ENCODE results near the gene CNTN4. TPM values are rescaled to one million over a fixed set of nuclear protein-coding genes. Genes with fewer than 3 reads are reported as not detected.

The CNTN4 gene
- total RNA-seq, 1 donor from 2014 or later = 37.5 TPM

GRCh38 chr3:2589336-2589969, 490.8 kb downstream of the CNTN4 start:
- Histone ChIP-seq H3K36me3 (no peaks in the 10 kb centered on the region), H3K27ac (no peak overlapping the region), H3K4me1 (no peaks in the 10 kb centered on the region), H3K27me3 (no peaks in the 10 kb centered on the region), H3K4me3 (no peak overlapping the region), H3K9me3 (no peaks in the 10 kb centered on the region)
- TF ChIP-seq, protein P1, sequence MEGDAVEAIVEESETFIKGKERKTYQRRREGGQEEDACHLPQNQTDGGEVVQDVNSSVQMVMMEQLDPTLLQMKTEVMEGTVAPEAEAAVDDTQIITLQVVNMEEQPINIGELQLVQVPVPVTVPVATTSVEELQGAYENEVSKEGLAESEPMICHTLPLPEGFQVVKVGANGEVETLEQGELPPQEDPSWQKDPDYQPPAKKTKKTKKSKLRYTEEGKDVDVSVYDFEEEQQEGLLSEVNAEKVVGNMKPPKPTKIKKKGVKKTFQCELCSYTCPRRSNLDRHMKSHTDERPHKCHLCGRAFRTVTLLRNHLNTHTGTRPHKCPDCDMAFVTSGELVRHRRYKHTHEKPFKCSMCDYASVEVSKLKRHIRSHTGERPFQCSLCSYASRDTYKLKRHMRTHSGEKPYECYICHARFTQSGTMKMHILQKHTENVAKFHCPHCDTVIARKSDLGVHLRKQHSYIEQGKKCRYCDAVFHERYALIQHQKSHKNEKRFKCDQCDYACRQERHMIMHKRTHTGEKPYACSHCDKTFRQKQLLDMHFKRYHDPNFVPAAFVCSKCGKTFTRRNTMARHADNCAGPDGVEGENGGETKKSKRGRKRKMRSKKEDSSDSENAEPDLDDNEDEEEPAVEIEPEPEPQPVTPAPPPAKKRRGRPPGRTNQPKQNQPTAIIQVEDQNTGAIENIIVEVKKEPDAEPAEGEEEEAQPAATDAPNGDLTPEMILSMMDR (IDR thresholded peaks at IDR 0.05) = no peak
- DNase-seq (ENCODE audit: low spot score in 2 of 2) = no peak
- intact Hi-C loops (cut with DNase I) = no loop called here

DNA sequence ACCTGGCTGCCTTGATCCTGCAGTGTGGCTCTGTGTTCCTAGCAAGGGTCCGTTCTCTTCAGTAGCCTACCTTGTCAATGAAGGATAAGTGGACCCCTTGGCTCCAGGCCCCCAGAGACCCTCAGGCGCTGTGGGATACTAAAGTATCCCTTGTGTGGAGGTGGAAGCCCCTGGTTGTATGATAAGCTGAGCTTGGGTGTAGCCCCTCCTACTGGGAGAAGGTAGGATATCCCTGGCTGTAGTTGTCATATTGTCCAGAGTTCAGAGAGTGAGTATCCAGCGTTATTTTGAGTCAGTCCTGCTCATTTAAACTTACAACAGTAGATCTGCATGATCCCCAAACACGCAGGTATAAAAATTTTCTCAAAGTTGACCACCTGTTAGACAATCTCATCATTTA, 496.8 kb downstream of the CNTN4 start:
- H3K9me3 ChIP-seq = no peaks in the 10 kb centered on the region
- TF ChIP-seq, protein P1 (IDR thresholded peaks at IDR 0.05) = no peak
- H3K27me3 ChIP-seq = no peaks in the 10 kb centered on the region
- no peak overlapping the region for H3K4me3 ChIP-seq
- DNase-seq (ENCODE audit: low spot score in 2 of 2) = no peak
- no peaks in the 10 kb centered on the region for H3K36me3 ChIP-seq
- intact Hi-C loops (cut with DNase I) = no loop called here
- H3K4me1 ChIP-seq = peaks cover 0 to 5% of the 10 kb centered on the region in 2 donors
- H3K27ac ChIP-seq = no peak overlapping the region

- Histone ChIP-seq H3K9me3 (no peaks in the 10 kb centered on the region), H3K36me3 (no peaks in the 10 kb centered on the region), H3K4me1 (peaks cover 0 to 5% of the 10 kb centered on the region in 2 donors), H3K4me3 (no peak overlapping the region), H3K27ac (no peak overlapping the region), H3K27me3 (no peaks in the 10 kb centered on the region)
- no peak for DNase-seq (ENCODE audit: low spot score in 2 of 2)
- intact Hi-C loops (cut with DNase I) = no loop called here
- TF ChIP-seq, protein P1 (IDR thresholded peaks at IDR 0.05) = no peak
Observed at GRCh38 chr3:2597615-2598014, 498.9 kb downstream of the CNTN4 start.

DNA sequence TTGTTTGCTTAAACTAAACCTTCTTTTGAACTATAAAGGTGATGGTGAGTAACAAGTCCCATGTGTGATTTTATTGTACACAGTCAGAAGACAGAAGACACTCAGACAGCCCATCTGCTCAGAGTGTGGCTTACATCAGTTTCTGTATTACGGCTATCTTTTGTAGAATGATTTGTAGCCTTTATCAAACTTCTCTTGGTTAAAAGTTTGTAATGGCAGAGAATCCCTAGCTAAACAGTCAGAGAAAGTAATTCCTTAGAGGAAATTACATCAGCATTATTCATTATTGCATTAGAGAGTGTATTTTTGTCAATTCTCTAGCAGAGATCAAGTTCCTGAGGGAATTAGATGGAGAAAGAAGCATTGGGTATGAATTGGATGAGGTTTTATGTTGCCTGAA, 500.8 kb downstream of the CNTN4 start:
- DNase-seq (ENCODE audit: low spot score in 2 of 2) = no peak
- no peaks in the 10 kb centered on the region for H3K36me3 ChIP-seq
- no peaks in the 10 kb centered on the region for H3K27me3 ChIP-seq
- H3K4me3 ChIP-seq = no peak overlapping the region
- TF ChIP-seq, protein P1 (IDR thresholded peaks at IDR 0.05) = no peak
- no peaks in the 10 kb centered on the region for H3K9me3 ChIP-seq
- intact Hi-C loops (cut with DNase I) = no loop called here
- peak overlapping the region; percentile 11 to 47 for H3K27ac ChIP-seq
- H3K4me1 ChIP-seq = peaks cover 0 to 5% of the 10 kb centered on the region in 2 donors

GRCh38 chr3:2603692-2604289, 505.1 kb downstream of the CNTN4 start:
- Histone ChIP-seq H3K4me1 (peaks cover 0 to 5% of the 10 kb centered on the region in 2 donors), H3K9me3 (no peaks in the 10 kb centered on the region), H3K4me3 (no peak overlapping the region), H3K27me3 (no peaks in the 10 kb centered on the region), H3K36me3 (no peaks in the 10 kb centered on the region), H3K27ac (no peak overlapping the region)
- TF ChIP-seq, protein P1 (IDR thresholded peaks at IDR 0.05) = no peak
- intact Hi-C loops (cut with DNase I) = no loop called here
- DNase-seq (ENCODE audit: low spot score in 2 of 2) = no peak
